Smooth muscle cell (in vitro differentiated cells): Measurements from ENCODE around the gene PACS1. TPM values are rescaled to one million over a fixed set of nuclear protein-coding genes. Genes with fewer than 3 reads are reported as not detected.

Source experiments
- DNase-seq: peaks from one replicate; lab custom pipeline; 2025; ENCODE audit not compliant: unreplicated experiment; lab: John Stamatoyannopoulos, UW
- H2AFZ ChIP-seq: fragments of 200-600 bp; sonication (generic); 2 replicates; pipeline ENCODE4 v1.6.0; 2016; ENCODE audit warnings: antibody characterized with exemption, low read depth, mild to moderate bottlenecking
- H3F3A ChIP-seq: fragments of 200-600 bp; sonication (generic); 2 replicates; pipeline ENCODE4 v1.6.0; 2017; ENCODE audit warnings: antibody characterized with exemption, low read depth
- H3K27ac ChIP-seq: fragments of 200-600 bp; sonication (generic); 2 replicates; pipeline ENCODE4 v1.5.1; 2016; ENCODE audit warnings: low read depth, mild to moderate bottlenecking
- H3K27me3 ChIP-seq: fragments of 200-600 bp; sonication (generic); 2 replicates; pipeline ENCODE4 v1.6.1; 2016; ENCODE audit warnings: low read depth, mild to moderate bottlenecking
- H3K36me3 ChIP-seq: fragments of 200-600 bp; sonication (generic); 2 replicates; pipeline ENCODE4 v1.5.1; 2016; ENCODE audit warnings: low read depth
- H3K4me1 ChIP-seq: fragments of 200-600 bp; sonication (generic); 2 replicates; pipeline ENCODE4 v1.5.1; 2016; ENCODE audit warnings: low read depth
- H3K4me2 ChIP-seq: fragments of 200-600 bp; sonication (generic); 2 replicates; pipeline ENCODE4 v1.6.0; 2016; ENCODE audit warnings: mild to moderate bottlenecking
- H3K4me3 ChIP-seq: fragments of 200-600 bp; sonication (generic); 2 replicates; pipeline ENCODE4 v1.5.1; 2016; ENCODE audit warnings: mild to moderate bottlenecking
- H3K79me2 ChIP-seq: fragments of 200-600 bp; sonication (generic); 2 replicates; pipeline ENCODE4 v1.6.0; 2016; ENCODE audit warnings: low read depth, mild to moderate bottlenecking
- H3K9ac ChIP-seq: fragments of 200-600 bp; sonication (generic); 2 replicates; pipeline ENCODE4 v1.6.0; 2016; ENCODE audit warnings: low read depth
- H3K9me3 ChIP-seq: fragments of 200-600 bp; sonication (generic); replicated peaks from 2 replicates; pipeline ENCODE4 v1.5.1; 2016; ENCODE audit warnings: low read depth
- H4K20me1 ChIP-seq: fragments of 200-600 bp; sonication (generic); 2 replicates; pipeline ENCODE4 v1.6.0; 2016; ENCODE audit warnings: low read depth
- CTCF ChIP-seq: fragments of 200-600 bp; sonication (generic); IDR thresholded peaks from 2 replicates; pipeline ENCODE4 v1.5.1; 2017; ENCODE audit warnings: borderline replicate concordance, mild to moderate bottlenecking, antibody characterized with exemption; ENCODE audit not compliant: insufficient read depth, poor library complexity, severe bottlenecking
- WGBS: methylation state at CpG from one replicate; pipeline ENCODE4 v1.1.7; 2016; ENCODE audit warnings: low lambda C conversion rate; 5-methylcytosine and 5-hydroxymethylcytosine counted together
- polyA plus RNA-seq: library from polyadenylated mRNA; unstranded; fragments of >200 nt; fragmentation: Nextera tagmentation; extraction: Ambion mirVana; gene quantifications from 2 replicates; pipeline ENCODE4 v1.2.1, GENCODE V29; 2016
- total RNA-seq: library from RNA; depleted of rRNA; stranded (reverse); fragments of >200 nt; gene quantifications from 2 replicates; pipeline ENCODE4 v1.2.3, GENCODE V29; 2014

The PACS1 gene
- total and polyA plus RNA-seq, 2 experiments from 2014 or later: 87.6 to 140 TPM

- DNase-seq: no peak
- Histone ChIP-seq H3K36me3 (peaks cover 11% of the 10 kb centered on the region), H3F3A (peaks cover 20% of the 10 kb centered on the region), H3K9me3 (no peaks in the 10 kb centered on the region), H3K4me2 (peak overlapping the region; percentile 25), H3K4me1 (peaks cover 10% of the 10 kb centered on the region), H4K20me1 (peaks cover 89% of the 10 kb centered on the region), H2AFZ (no peak overlapping the region), H3K27me3 (no peaks in the 10 kb centered on the region), H3K79me2 (peaks cover 31% of the 10 kb centered on the region), H3K4me3 (no peak overlapping the region), H3K9ac (no peak overlapping the region), H3K27ac (peak overlapping the region; percentile 22)
- TF ChIP-seq CTCF: no peak
- 47% methylated on average over 11 of the region's 11 CpGs for WGBS
These were observed 122.2 kb downstream of the PACS1 start for GRCh38 chr11:66192181-66192863.

GRCh38 chr11:66194391-66194790 lies 124.3 kb downstream of the PACS1 start:
- Histone ChIP-seq H3K4me3 (no peak overlapping the region), H3K79me2 (peaks cover 25% of the 10 kb centered on the region), H3K4me2 (no peak overlapping the region), H4K20me1 (peaks cover 68% of the 10 kb centered on the region), H3F3A (no peaks in the 10 kb centered on the region), H3K27me3 (no peaks in the 10 kb centered on the region), H3K4me1 (peaks cover under 1% of the 10 kb centered on the region), H3K9ac (no peak overlapping the region), H3K9me3 (no peaks in the 10 kb centered on the region), H3K36me3 (peaks cover 21% of the 10 kb centered on the region), H2AFZ (no peak overlapping the region), H3K27ac (no peak overlapping the region)
- no peak for DNase-seq
- WGBS: 77% methylated on average over 1 of the region's 1 CpG
- no peak for TF ChIP-seq CTCF

GRCh38 chr11:66195867-66196266 lies 125.8 kb downstream of the PACS1 start:
- peaks cover 9% of the 10 kb centered on the region for H3K9me3 ChIP-seq
- peaks cover 35% of the 10 kb centered on the region for H3K36me3 ChIP-seq
- H3K4me1 ChIP-seq: no peaks in the 10 kb centered on the region
- H3K27me3 ChIP-seq: no peaks in the 10 kb centered on the region
- TF ChIP-seq CTCF: no peak
- no peak overlapping the region for H3K4me3 ChIP-seq
- H3F3A ChIP-seq: no peaks in the 10 kb centered on the region
- H3K79me2 ChIP-seq: peaks cover 25% of the 10 kb centered on the region
- no peak overlapping the region for H2AFZ ChIP-seq
- whole genome bisulfite sequencing: 90% methylated on average over 2 of the region's 2 CpGs
- no peak overlapping the region for H3K27ac ChIP-seq
- H3K4me2 ChIP-seq: no peak overlapping the region
- DNase-seq: no peak
- peaks cover 53% of the 10 kb centered on the region for H4K20me1 ChIP-seq
- no peak overlapping the region for H3K9ac ChIP-seq

- DNase-seq: no peak
- WGBS: 95% methylated on average over 3 of the region's 3 CpGs
- peaks cover 17% of the 10 kb centered on the region for H3K9me3 ChIP-seq
- no peaks in the 10 kb centered on the region for H3K4me1 ChIP-seq
- H3F3A ChIP-seq: no peaks in the 10 kb centered on the region
- no peak overlapping the region for H3K4me3 ChIP-seq
- H3K27ac ChIP-seq: no peak overlapping the region
- no peak overlapping the region for H3K9ac ChIP-seq
- no peak overlapping the region for H3K4me2 ChIP-seq
- H4K20me1 ChIP-seq: peaks cover 33% of the 10 kb centered on the region
- no peak overlapping the region for H2AFZ ChIP-seq
- H3K27me3 ChIP-seq: no peaks in the 10 kb centered on the region
- H3K79me2 ChIP-seq: peaks cover 19% of the 10 kb centered on the region
- TF ChIP-seq CTCF: no peak
- peaks cover 30% of the 10 kb centered on the region for H3K36me3 ChIP-seq
These were observed 133.8 kb downstream of the PACS1 start for GRCh38 chr11:66203847-66204246.
